Measurements from ENCODE around the gene PREPL.

- TF ChIP-seq CTCF (IDR thresholded peaks at IDR 0.05) (no peak), POLR2A (IDR thresholded peaks at IDR 0.05) (no peak)
These were observed 6.5 kb downstream of the PREPL start for GRCh38 chr2:44354761-44355160.
